GM19099 (cell line): ENCODE results near the gene RASAL2.

ENCODE experiments used
- POLR2A ChIP-seq: IDR thresholded peaks from 3 replicates; pipeline ENCODE4 v1.6.1; 2011; ENCODE audit warnings: low read depth; ENCODE audit not compliant: insufficient read length; ENCODE audit errors: extremely low read depth

Gene RASAL2

DNA sequence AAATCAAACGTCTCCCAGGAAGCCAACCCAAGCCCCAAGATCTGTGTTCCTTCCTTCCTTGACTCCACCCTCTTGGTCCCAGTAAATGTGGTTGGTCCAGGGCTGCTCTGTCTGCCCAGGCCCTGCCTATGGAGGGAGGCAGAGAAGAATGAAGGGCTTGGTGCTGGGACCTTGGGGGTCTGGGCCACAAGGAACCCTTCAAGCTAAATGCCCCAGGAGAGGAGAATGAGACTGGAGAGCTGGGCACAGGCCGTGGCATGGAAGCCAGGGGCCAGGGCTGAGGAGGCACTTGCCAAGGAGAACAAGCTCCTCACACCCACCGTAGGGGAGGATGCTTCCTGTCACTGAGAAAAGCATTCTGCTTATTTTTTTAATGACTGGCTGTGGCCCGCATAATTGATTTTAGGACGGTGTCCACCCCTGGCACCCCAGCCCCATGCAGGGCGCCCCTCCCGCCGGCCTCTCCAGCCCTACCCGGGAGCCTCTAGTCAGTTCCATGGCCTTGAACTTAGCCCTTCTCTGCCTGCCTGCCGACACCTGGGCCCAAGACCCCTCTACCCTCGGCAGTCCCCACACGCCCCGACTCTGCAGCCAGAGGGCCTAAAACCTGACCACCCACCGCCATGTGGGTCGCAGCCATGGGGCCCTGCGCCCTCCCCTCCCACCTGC lies 402.0 kb downstream of the RASAL2 start:
- no peak for TF ChIP-seq POLR2A

DNA sequence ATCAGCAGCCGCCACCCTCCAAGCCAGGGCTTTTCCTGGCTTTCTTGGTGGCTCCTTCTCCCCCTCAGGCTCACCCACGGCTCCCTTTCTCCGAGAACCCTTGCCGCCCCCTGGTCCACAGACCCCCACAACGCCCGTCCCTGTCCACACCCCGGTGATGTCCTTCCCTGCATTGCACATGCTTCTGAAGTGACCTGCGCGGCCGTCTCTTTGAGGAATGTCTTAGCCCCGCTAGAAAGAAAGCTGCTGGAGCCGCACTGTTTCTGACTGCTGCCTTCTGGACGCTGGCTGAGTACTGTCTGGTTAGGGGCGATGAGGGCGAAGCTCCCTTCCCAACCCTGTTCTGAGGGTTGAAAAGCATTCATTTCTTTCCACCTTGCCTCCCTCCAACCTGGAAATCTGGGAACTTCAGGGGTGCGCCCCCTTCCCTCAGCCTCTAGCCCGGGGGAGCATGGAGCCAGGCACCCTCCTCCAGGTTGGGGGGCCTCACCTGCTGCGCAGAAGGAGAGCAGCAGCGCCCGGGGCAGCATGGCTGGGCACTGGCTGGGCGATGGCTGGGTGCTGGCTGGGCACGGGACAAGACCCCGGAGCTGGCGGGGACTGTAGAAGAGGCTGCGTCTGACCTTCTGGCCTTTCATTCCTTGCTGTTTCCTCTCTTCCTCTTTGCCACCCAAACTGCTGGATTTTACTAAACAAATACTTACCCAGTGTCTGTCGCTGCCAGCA lies 402.7 kb downstream of the RASAL2 start, which contains the start of gene CLEC20A:
CLEC20A (minus strand) TSS at position 555 of the 726 bp plus-strand sequence; CDS start at position 530, 25 bp downstream.
- no peak for TF ChIP-seq POLR2A

DNA sequence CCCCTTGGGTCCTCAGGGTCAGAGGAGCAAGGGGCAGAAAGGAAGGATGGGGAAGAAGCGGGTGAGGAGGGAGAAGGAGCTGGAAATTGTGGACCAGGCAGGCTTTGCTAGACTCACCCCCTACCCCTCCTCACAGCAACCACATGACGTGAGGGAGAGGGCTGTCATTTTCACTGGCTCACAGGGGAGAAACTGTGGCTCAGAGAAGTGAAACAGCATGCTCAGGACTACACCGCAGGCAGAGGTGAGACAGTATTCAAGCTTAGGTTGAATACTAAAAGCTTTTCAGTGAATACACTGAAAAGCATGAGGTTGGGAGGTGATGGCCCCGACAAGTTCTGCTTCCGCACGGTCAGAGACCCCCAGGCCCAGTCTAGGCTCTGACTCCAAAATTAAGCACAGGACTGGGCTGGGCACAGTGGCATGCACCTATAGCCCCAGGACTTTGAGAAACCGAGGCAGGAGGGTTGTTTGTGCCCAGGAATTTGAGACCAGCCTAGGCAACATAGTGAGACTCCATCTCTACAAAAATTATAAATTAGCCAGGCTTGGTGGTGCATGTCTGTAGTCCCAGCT lies 404.1 kb downstream of the RASAL2 start:
- TF ChIP-seq POLR2A: no peak

DNA sequence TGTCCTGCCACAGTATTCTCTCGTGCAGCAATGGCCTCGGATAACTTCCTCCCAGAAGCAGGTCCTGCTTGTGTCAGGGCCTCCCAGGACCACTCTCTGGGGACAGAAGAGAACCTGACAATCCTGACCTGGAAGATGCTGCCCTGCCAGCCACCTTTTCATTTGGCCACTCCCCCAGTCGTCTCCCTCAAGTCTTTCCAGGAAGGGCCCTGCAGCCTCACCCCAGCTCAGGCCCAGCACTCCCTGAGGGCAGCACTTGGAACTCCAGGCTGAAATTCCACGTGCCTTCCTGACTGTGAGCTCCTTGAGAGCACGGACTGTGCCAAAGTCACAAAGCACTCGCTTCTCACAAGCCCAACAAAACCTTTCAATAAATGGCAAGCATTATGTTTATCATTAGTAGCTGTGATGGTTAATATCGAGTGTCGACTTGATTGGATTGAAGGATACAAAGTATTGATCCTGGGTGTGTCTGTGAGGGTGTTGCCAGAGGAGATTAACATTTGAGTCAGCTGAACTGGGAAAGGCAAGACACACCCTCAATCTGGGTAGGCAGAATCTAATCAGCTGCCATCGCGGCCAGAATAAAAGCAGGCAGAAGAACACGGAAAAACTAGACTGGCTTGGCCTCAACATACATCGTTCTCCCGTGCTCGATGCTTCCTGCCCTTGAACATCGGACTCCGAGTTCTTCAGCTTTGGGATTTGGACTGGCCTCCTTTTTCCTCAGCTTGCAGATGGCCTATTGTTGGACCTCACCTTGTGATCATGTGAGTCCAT lies 405.2 kb downstream of the RASAL2 start:
- no peak for TF ChIP-seq POLR2A

DNA sequence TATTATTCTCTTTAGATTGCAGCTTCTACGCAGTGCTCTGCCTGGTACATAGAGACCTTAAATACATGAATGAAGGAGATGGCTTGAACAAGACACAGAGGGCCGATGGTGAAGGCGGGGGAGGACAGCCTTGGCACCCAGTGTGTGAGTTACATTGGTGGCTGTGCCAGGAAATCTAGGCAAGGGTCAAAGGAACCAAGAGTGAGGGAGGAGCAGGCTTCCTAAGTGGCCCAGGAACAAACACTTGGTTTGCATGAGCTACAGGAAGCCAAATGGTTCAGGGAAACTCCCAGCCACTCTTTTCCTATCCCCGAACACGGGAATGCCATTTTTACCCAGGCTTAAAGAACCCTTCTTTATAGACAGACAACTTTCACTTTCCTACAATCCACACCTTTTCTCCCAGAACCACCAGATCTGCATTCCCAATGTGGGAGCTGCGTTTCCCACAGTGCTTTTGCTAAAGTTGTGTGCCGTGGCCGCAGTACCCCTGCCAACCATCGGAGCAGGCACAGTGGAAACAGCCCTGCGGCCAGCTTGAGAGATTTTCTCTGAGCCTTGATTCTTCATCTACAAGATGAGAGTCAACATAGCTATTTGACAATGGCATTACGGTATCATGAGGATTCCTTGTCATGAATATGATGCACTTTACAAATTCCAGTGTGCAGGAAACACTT lies 406.3 kb downstream of the RASAL2 start:
- TF ChIP-seq POLR2A: no peak

DNA sequence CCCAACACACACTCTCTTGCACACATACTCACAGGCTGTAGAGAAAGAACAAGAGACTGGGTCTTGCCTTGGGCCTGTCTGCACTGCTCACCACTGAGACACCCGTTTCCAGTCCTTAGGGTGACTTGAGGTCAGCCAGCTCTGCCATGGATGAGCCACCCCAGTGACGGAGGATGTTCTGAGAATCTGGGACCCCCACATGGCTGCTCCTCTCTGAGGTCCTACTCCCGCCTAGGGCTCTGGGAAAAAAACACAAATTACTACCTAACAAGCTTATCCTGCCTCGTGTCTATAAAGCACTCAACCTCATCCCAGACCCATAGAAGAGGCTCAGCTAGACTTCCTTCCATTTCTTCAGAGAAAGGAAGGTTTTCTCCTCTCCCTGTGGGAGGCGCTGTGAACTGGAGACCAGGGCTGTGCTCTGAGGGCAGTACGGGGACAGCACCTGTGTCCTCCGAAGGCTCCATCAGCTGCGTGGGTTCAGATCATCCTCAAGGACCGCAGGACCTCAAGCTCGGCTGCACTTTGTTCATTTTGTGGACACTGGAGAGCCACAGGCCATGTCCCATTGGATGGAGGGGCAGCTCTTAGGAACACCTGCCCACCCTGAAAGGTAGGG lies 407.1 kb downstream of the RASAL2 start:
- no peak for TF ChIP-seq POLR2A

DNA sequence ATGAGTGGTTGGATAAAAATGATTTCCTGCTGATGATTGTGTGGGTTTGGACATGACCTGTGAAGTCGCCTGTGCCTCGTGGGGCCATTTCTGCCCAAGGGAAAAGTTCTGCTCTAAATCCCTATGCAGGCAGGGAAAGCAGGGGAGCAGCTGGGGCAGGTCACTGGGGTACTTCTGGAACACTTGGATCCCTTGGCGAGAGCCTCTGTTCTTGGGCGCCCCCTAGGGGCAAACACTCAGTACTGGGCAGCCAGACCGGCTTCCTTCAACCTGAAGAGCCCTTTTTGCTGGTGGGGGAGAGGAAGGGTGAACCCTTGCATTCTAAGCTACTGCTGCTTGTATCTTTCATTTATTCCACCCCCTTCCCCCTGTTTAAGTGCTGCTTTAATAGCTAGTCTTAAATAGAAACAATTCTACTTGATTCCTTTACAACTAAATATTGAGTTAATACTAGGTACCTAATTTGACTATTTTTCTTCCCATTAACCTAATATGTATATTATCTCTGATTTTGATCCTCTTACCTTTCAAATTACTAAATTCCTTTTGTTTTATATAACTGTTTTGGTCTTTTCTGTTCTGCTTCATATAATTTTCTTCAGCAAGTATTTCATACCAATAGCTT lies 407.9 kb downstream of the RASAL2 start:
- TF ChIP-seq POLR2A: no peak

DNA sequence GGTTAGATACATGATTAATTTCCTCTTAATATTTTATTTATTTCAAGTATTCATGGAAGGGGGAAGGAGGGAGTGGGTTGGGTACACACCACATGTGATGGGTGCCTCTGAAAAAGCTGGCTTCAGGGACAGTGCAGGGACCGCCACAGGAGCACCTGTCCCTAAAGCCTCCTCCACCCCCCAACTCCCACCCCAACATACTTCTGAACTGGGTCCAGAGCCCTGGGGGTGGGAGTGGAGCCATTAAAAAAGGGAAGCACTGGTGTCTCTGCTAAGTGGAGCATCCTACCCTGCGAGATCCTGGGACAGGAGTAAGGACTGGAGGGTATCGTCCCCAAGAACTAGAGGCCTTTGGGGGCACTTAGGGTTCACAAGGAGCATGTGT lies 408.4 kb downstream of the RASAL2 start:
- TF ChIP-seq POLR2A: no peak

DNA sequence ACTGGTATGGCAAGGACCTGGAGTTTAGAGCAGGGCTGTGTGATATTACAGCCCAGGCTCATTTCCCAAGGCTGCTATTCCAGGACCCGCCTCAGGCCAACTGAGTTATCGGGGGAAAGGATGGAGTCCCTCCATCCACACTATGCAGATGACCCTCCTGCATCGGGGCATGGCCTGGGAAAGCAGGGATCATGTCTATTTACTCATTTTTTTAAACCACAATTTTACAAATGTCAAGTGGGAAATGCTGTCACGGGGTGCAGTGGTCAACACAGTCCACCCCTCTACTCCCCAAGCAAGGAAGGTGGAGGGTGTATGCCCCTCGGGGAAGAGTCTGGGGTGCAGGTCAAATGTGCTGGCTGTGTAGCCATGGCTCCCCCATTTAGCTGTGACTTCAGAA lies 409.0 kb downstream of the RASAL2 start:
- TF ChIP-seq POLR2A: no peak

DNA sequence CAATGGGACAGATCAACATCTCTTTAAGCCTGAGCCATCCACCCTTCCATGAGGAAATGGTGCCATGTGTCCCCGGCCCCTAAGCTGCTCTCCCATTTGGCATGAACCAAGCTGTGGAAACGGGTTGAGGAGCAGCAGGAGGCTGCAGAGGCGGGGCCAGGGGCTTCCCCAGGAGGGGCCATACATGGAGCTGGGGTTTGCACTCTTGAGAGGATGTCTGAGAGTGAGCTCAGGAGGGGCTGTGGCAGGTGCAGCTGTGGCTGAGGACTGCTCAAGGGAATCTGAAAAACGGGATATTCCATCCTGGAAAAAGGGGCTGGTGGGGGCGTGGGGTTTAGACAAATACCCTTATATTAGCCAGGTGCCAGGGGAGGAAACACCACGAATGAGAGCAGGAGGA lies 409.9 kb downstream of the RASAL2 start:
- TF ChIP-seq POLR2A: no peak

DNA sequence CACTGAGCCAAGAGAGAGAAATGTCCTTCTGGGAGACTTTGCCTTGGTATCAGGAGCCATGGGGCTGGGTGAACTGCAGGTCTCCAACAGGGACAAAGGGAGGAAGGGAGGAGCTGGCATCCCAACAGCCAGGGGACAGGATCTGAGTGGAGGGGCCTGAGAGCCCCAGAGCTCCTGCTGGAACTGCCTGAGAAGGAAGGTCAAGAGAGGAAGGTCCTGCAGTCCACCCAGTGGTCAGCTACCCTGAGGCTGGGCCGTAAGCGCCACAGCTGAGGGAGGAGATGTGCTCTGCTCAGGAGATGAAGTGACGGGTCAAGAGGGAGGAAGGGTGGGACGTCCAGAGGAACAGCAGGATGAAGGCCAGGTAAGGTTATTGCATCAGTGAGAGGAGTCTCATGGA lies 410.4 kb downstream of the RASAL2 start:
- TF ChIP-seq POLR2A: no peak

DNA sequence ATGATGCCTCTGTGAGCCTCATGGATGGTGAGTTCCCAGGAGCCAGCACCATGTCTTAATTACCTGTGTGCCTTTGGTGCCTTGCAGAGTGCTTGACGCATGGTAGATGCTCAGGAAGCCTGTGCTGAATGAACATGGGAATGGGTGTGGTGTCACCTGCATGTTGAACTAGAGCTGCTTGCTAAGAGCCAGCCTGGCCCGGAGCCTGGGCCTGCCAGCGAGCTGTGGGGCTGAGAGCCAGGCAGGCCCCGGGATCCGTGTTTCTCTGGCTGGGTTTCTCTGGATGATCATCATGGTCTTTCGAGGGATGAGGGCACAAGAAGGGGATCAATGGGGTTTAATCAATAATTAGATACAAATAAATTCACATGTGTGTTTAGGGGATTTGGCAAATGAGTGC lies 412.3 kb downstream of the RASAL2 start:
- no peak for TF ChIP-seq POLR2A

DNA sequence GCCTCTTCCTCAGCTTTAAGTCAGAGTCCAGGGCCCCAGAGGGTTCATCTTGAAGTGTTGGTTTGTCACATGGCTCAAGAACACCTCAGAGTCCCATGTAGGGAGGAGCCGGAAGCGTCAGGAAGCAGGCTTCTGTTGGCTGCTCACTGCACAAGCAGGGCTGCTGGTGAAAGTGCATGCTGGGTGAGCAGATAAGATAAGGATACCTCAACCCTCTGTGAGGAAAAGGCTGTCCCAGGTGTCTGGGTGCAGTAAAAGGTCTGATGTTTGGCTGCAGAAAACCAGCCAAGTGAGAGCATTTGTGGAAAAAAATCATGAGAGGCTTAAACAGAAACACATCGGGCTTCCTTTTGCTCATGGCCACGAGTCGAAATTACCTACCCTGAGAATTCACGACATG lies 412.8 kb downstream of the RASAL2 start:
- no peak for TF ChIP-seq POLR2A

DNA sequence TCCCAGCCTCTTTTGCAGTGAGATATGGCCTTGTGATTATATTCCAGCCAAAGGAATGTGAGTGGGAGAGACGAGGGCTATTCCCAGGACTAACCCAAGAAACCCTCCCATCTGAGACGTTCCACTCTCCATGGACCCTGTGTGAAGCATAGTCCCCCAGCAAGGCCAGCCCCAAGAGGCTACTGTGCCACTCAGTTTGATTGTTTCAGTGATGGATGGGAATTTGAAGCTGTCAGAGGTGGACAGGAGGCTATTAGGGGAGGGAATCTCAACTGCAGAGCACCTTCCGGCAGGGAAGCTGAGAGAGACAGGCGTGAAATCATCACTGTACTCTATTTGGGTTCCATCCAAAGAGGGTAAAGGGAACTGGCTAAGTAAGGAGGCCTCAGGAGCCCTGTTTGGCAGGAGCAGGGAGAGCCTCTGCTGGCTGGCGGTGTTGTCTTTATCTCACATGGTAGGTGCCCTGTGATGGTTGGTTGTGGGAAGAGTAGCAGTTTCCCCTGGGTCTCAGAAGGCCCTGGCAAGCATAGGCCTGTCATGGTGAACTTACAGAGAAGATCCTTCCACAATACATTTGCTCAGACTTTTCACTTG lies 415.6 kb downstream of the RASAL2 start:
- no peak for TF ChIP-seq POLR2A
